Activated B cell treated with CpG ODN at 0.5 μM for 24 hours (primary cell): ENCODE measurements around the gene ADAMTS6. TPM values are rescaled to one million over a fixed set of nuclear protein-coding genes. Genes with fewer than 3 reads are reported as not detected.
"Not testable (repeated sequence)": the region's sequence is repeated elsewhere in the genome, so short reads cannot be mapped to it uniquely, and the experiment has no call there.

Experiments used
- ATAC-seq: fragments of 200-7000 bp; cut with Tn5 transposase; one replicate; pipeline ENCODE4 v1.10.0; 2021; ENCODE audit warnings: low read depth, mild to moderate bottlenecking, moderate library complexity
- CTCF ChIA-PET: fragments of 350-600 bp; sonication (Branson Sonifier 250); formaldehyde crosslinking; loops from one replicate; lab custom pipeline; 2021; ENCODE audit warnings: antibody characterized with exemption; lab: Charles Lee
- POLR2A ChIA-PET: fragments of 350-600 bp; sonication (Branson Sonifier 250); formaldehyde crosslinking; loops from one replicate; lab custom pipeline; 2021; ENCODE audit warnings: antibody characterized with exemption; lab: Charles Lee
- DNase-seq: peaks from one replicate; pipeline ENCODE4 v3.0.0; 2022
- H3K27ac Mint-ChIP-seq: one replicate; pipeline ENCODE4 v1.8.0; 2020; ENCODE audit warnings: mixed read lengths
- H3K27me3 Mint-ChIP-seq: one replicate; pipeline ENCODE4 v1.8.0; 2021; ENCODE audit warnings: mixed read lengths
- H3K36me3 Mint-ChIP-seq: one replicate; pipeline ENCODE4 v1.8.0; 2021; ENCODE audit warnings: low read depth, mixed read lengths
- H3K4me1 Mint-ChIP-seq: one replicate; pipeline ENCODE4 v1.8.0; 2021; ENCODE audit warnings: mixed read lengths
- H3K4me3 Mint-ChIP-seq: one replicate; pipeline ENCODE4 v1.8.0; 2020; ENCODE audit warnings: mild to moderate bottlenecking, mixed read lengths
- H3K9me3 Mint-ChIP-seq: one replicate; pipeline ENCODE4 v1.8.0; 2020; ENCODE audit warnings: mixed read lengths
- intact Hi-C: fragments of 100-400 bp; cut with micrococcal nuclease; formaldehyde crosslinking; loops from one replicate; pipeline ENCODE4 v1.15.1; 2024
- total RNA-seq: library from RNA; stranded (reverse); gene quantifications from 2 replicates; pipeline ENCODE4 v1.2.3, GENCODE V29; 2022
- TF ChIP-seq, protein P1 (sequence below): fragments of 200-600 bp; IDR thresholded peaks from one replicate; pipeline ENCODE4 v1.8.0; 2022; ENCODE audit warnings: antibody characterized with exemption, mild to moderate bottlenecking

The ADAMTS6 gene
- total RNA-seq, 1 donor from 2014 or later, result 3.2 TPM

DNA sequence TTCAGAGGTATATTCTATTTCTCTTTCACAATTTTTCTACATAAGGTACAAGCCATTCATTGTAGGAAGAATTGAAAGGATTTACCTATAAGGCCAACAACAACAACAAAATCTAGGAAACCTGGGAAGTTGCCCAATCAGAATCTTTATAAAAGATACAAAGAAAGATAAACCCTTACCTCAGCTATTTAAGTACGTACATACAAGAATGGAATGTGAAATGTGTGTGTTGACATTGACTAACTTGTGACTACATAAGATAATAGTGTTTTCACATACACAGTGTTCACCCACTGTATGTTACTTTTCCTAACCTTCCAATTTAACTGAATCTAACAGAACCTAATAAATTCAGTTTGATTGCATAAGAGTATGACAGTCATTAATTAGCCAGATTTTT is 154.1 kb downstream of the ADAMTS6 start:
- no peak overlapping the region for H3K4me3 Mint-ChIP-seq
- DNase-seq (no peak), ATAC-seq (no peak)
- no peak overlapping the region for H3K27ac Mint-ChIP-seq
- TF ChIP-seq, protein P1, sequence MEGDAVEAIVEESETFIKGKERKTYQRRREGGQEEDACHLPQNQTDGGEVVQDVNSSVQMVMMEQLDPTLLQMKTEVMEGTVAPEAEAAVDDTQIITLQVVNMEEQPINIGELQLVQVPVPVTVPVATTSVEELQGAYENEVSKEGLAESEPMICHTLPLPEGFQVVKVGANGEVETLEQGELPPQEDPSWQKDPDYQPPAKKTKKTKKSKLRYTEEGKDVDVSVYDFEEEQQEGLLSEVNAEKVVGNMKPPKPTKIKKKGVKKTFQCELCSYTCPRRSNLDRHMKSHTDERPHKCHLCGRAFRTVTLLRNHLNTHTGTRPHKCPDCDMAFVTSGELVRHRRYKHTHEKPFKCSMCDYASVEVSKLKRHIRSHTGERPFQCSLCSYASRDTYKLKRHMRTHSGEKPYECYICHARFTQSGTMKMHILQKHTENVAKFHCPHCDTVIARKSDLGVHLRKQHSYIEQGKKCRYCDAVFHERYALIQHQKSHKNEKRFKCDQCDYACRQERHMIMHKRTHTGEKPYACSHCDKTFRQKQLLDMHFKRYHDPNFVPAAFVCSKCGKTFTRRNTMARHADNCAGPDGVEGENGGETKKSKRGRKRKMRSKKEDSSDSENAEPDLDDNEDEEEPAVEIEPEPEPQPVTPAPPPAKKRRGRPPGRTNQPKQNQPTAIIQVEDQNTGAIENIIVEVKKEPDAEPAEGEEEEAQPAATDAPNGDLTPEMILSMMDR, result no peak
- H3K4me1 Mint-ChIP-seq, result no peaks in the 10 kb centered on the region
- ChIA-PET CTCF (no interaction called here), POLR2A (no interaction called here)
- H3K27me3 Mint-ChIP-seq, result no peaks in the 10 kb centered on the region
- H3K36me3 Mint-ChIP-seq, result peaks cover 2% of the 10 kb centered on the region
- no peaks in the 10 kb centered on the region for H3K9me3 Mint-ChIP-seq
- intact Hi-C loops, result no loop called here

DNA sequence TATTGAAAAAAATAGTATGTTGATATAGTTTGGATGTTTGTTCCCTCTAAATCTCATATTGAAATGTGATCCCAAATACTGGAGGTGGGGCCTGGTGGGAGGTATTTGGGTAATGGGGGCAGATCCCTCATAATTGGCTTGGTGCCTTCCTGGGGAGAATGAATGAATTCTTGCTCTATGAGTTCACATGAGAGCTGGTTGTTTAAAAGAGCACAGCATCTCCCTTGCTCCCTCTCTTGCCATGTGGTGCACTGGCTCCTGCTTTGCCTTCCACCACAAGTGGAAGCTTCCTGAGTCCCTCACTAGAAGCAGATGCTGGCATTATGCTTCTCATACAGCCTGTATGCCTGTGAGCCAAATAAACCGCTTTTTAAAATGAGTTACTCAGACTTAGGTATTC is 154.8 kb downstream of the ADAMTS6 start:
- intact Hi-C loops, result no loop called here
- CTCF ChIA-PET, result no interaction called here
- Mint-ChIP-seq H3K27me3 (no peaks in the 10 kb centered on the region), H3K4me1 (no peaks in the 10 kb centered on the region), H3K36me3 (peaks cover 2% of the 10 kb centered on the region), H3K27ac (no peak overlapping the region), H3K4me3 (no peak overlapping the region), H3K9me3 (no peaks in the 10 kb centered on the region)
- ATAC-seq (no peak), DNase-seq (no peak)
- TF ChIP-seq, protein P1, result no peak
- POLR2A ChIA-PET, result no interaction called here

DNA sequence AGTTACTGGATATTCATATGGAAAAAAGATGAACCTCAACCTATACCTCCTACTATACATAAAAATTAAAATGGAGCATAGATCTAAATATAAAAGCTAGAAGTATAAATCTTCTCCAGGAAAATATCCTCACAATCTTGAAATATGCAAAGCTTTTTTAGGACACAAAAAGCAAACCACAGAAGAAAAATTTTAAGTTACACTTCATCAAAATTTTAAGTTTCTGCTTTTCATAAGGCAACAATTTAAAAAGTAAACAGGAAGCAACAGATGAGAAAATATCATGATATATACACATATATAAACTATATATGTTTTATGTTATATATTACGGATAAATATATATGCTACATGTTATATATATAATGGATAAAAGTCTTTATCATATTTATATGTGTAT is 157.5 kb downstream of the ADAMTS6 start:
- TF ChIP-seq, protein P1, result no peak
- ChIA-PET POLR2A (no interaction called here), CTCF (no interaction called here)
- no peak overlapping the region for H3K27ac Mint-ChIP-seq
- no peaks in the 10 kb centered on the region for H3K4me1 Mint-ChIP-seq
- H3K4me3 Mint-ChIP-seq, result no peak overlapping the region
- H3K9me3 Mint-ChIP-seq, result peaks cover 4% of the 10 kb centered on the region
- no peaks in the 10 kb centered on the region for H3K27me3 Mint-ChIP-seq
- ATAC-seq, result no peak
- intact Hi-C loops, result no loop called here
- DNase-seq, result no peak
- peaks cover 2% of the 10 kb centered on the region for H3K36me3 Mint-ChIP-seq

DNA sequence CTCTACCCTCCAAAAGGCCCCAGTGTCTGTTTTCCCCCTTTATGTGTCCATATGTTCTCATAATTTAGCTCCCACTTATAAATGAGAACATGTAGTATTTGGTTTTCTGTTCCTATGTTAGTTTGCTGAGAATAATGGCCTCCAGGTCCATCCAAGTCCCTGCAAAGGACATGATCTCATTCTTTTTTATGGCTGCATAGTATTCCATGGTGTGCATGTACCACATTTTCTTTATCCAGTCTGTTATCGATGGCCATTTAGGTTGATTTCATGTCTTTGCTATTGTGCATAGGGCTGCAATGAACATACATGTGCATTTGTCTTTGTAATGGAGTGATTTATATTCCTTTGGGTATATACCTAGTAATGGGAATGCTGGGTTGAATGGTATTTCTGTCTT is 161.0 kb downstream of the ADAMTS6 start:
- ATAC-seq, POLR2A ChIA-PET, H3K4me3 Mint-ChIP-seq, H3K4me1 Mint-ChIP-seq, H3K36me3 Mint-ChIP-seq, H3K27ac Mint-ChIP-seq, DNase-seq, H3K9me3 Mint-ChIP-seq, intact Hi-C loops, CTCF ChIA-PET, H3K27me3 Mint-ChIP-seq: not testable (repeated sequence)

DNA sequence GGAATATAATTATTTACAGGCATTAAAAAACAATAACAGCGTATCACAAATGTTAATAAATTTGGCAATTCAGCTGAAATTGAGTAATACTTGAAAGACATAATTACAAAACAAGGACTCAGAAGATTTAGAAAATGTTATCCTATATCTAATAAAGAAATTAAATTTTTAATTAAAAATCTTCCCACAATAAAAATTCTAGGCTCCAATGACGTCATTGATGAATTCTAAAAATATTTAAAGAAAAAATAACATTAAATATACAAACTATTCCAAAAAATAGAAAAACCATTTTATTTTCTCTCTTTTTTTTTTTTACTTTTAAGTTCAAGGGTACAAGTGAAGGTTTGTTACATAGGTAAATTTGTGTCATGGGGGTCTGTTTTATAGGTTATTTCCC is 161.5 kb downstream of the ADAMTS6 start:
- intact Hi-C loops, result no loop called here
- peaks cover 4% of the 10 kb centered on the region for H3K36me3 Mint-ChIP-seq
- H3K27ac Mint-ChIP-seq, result no peak overlapping the region
- ChIA-PET POLR2A (no interaction called here), CTCF (no interaction called here)
- TF ChIP-seq, protein P1, result no peak
- no peaks in the 10 kb centered on the region for H3K27me3 Mint-ChIP-seq
- ATAC-seq, result no peak
- peaks cover 9% of the 10 kb centered on the region for H3K9me3 Mint-ChIP-seq
- H3K4me3 Mint-ChIP-seq, result no peak overlapping the region
- no peak for DNase-seq
- no peaks in the 10 kb centered on the region for H3K4me1 Mint-ChIP-seq

DNA sequence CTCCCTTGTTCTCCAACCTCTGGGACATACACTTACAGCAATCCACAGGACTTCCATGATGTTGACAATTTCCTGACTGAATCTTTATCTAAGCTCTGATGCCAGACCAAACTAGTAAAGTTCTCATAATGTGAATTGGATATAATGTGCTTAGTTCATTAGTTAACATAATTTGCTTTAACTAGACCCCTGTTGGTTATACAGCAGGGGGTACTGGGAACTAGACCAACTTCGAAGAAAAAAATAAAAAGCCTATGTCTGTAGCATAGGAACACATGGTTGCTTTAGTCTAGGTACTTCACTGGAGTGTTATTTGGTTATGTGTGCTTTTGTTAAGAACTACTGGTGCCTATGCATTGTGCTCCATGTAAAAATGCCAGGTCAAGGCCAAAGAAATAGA is 173.8 kb downstream of the ADAMTS6 start:
- ATAC-seq, result no peak
- H3K27ac Mint-ChIP-seq, result no peak overlapping the region
- ChIA-PET POLR2A (no interaction called here), CTCF (no interaction called here)
- H3K4me1 Mint-ChIP-seq, result no peaks in the 10 kb centered on the region
- intact Hi-C loops, result no loop called here
- DNase-seq, result no peak
- TF ChIP-seq, protein P1, result no peak
- H3K36me3 Mint-ChIP-seq, result no peaks in the 10 kb centered on the region
- H3K4me3 Mint-ChIP-seq, result no peak overlapping the region
- H3K9me3 Mint-ChIP-seq, result no peaks in the 10 kb centered on the region
- H3K27me3 Mint-ChIP-seq, result no peaks in the 10 kb centered on the region
